HUES48 (cell line): Measurements from ENCODE around the gene FNIP2.
A peak's percentile ranks its signal among the peaks of the same experiment; 100 is the strongest.
"Not testable (repeated sequence)": the region's sequence is repeated elsewhere in the genome, so short reads cannot be mapped to it uniquely, and the experiment has no call there.

Source experiments
- H3K27ac ChIP-seq: one replicate; pipeline ENCODE4 v1.7.0; 2013; ENCODE audit warnings: low read depth, low read length, inconsistent platforms
- H3K27me3 ChIP-seq: 2 replicates; pipeline ENCODE4 v1.6.1; 2013; ENCODE audit warnings: mild to moderate bottlenecking, low read length; ENCODE audit not compliant: control insufficient read depth, insufficient read depth
- H3K36me3 ChIP-seq: 2 replicates; pipeline ENCODE4 v1.6.1; 2013; ENCODE audit warnings: low read length; ENCODE audit not compliant: control insufficient read depth, insufficient read depth
- H3K4me1 ChIP-seq: 2 replicates; pipeline ENCODE4 v1.6.1; 2013; ENCODE audit warnings: mild to moderate bottlenecking, low read length; ENCODE audit not compliant: control insufficient read depth, insufficient read depth
- H3K4me3 ChIP-seq: 2 replicates; pipeline ENCODE4 v1.5.1; 2013; ENCODE audit warnings: mild to moderate bottlenecking, low read depth, low read length
- H3K9ac ChIP-seq: 2 replicates; pipeline ENCODE4 v1.6.1; 2013; ENCODE audit warnings: mild to moderate bottlenecking, low read depth, low read length, moderate library complexity
- H3K9me3 ChIP-seq: 2 replicates; pipeline ENCODE4 v1.6.1; 2013; ENCODE audit warnings: low read length; ENCODE audit not compliant: control insufficient read depth, insufficient read depth

FNIP2 gene

GRCh38 chr4:158900408-158900807 is 131.6 kb downstream of the FNIP2 start:
- not testable (repeated sequence) for H3K36me3 ChIP-seq, H3K4me3 ChIP-seq, H3K9ac ChIP-seq, H3K27me3 ChIP-seq, H3K27ac ChIP-seq, H3K9me3 ChIP-seq
- H3K4me1 ChIP-seq: peaks cover 11% of the 10 kb centered on the region; the same call in 1 of the 2 replicates

GRCh38 chr4:158902280-158903078 is 133.7 kb downstream of the FNIP2 start:
- not testable (repeated sequence) for H3K9me3 ChIP-seq, H3K4me3 ChIP-seq, H3K4me1 ChIP-seq, H3K27me3 ChIP-seq, H3K36me3 ChIP-seq, H3K9ac ChIP-seq
- H3K27ac ChIP-seq: peak overlapping the region; percentile 59

- Histone ChIP-seq H3K27ac (peak overlapping the region; percentile 48), H3K36me3 (no peaks in the 10 kb centered on the region), H3K27me3 (no peaks in the 10 kb centered on the region), H3K9me3 (no peaks in the 10 kb centered on the region), H3K4me1 (peaks cover 6% of the 10 kb centered on the region; the same call in 1 of the 2 replicates), H3K9ac (no peak overlapping the region), H3K4me3 (no peak overlapping the region)
Measured at GRCh38 chr4:158903079-158903456, 134.2 kb downstream of the FNIP2 start.

GRCh38 chr4:158903472-158904043 is 134.7 kb downstream of the FNIP2 start:
- Histone ChIP-seq H3K36me3 (no peaks in the 10 kb centered on the region), H3K27ac (no peak overlapping the region), H3K9ac (no peak overlapping the region), H3K9me3 (no peaks in the 10 kb centered on the region), H3K4me3 (no peak overlapping the region), H3K27me3 (no peaks in the 10 kb centered on the region), H3K4me1 (peaks cover 6% of the 10 kb centered on the region; the same call in 1 of the 2 replicates)

- Histone ChIP-seq H3K36me3 (no peaks in the 10 kb centered on the region), H3K4me1 (peaks cover 6% of the 10 kb centered on the region; the same call in 1 of the 2 replicates), H3K9ac (no peak overlapping the region), H3K27ac (no peak overlapping the region), H3K4me3 (no peak overlapping the region), H3K27me3 (no peaks in the 10 kb centered on the region), H3K9me3 (no peaks in the 10 kb centered on the region)
Measured at GRCh38 chr4:158904815-158905214, 136.0 kb downstream of the FNIP2 start.

- H3K27me3 ChIP-seq: no peaks in the 10 kb centered on the region
- no peak overlapping the region for H3K27ac ChIP-seq
- no peak overlapping the region for H3K4me3 ChIP-seq
- H3K4me1 ChIP-seq: peaks cover 6% of the 10 kb centered on the region; the same call in 1 of the 2 replicates
- H3K9me3 ChIP-seq: no peaks in the 10 kb centered on the region
- H3K9ac ChIP-seq: no peak overlapping the region
- H3K36me3 ChIP-seq: no peaks in the 10 kb centered on the region
Measured at GRCh38 chr4:158906073-158906472, 137.2 kb downstream of the FNIP2 start.

GRCh38 chr4:158912390-158912789 is 143.6 kb downstream of the FNIP2 start:
- Histone ChIP-seq H3K4me3 (no peak overlapping the region), H3K27me3 (no peaks in the 10 kb centered on the region), H3K4me1 (peaks cover 6% of the 10 kb centered on the region; the same call in 1 of the 2 replicates), H3K9me3 (no peaks in the 10 kb centered on the region), H3K9ac (no peak overlapping the region), H3K36me3 (no peaks in the 10 kb centered on the region), H3K27ac (no peak overlapping the region)

GRCh38 chr4:158912806-158913205 is 144.0 kb downstream of the FNIP2 start:
- Histone ChIP-seq H3K27ac (no peak overlapping the region), H3K36me3 (no peaks in the 10 kb centered on the region), H3K27me3 (no peaks in the 10 kb centered on the region), H3K9ac (no peak overlapping the region), H3K4me3 (no peak overlapping the region), H3K4me1 (peaks cover 6% of the 10 kb centered on the region; the same call in 1 of the 2 replicates), H3K9me3 (no peaks in the 10 kb centered on the region)

GRCh38 chr4:158913766-158914165 is 144.9 kb downstream of the FNIP2 start:
- Histone ChIP-seq H3K4me3 (no peak overlapping the region), H3K9me3 (no peaks in the 10 kb centered on the region), H3K4me1 (peaks cover 6% of the 10 kb centered on the region; the same call in 1 of the 2 replicates), H3K27me3 (no peaks in the 10 kb centered on the region), H3K36me3 (no peaks in the 10 kb centered on the region), H3K27ac (no peak overlapping the region), H3K9ac (no peak overlapping the region)

- H3K27me3 ChIP-seq: no peaks in the 10 kb centered on the region
- no peak overlapping the region for H3K4me3 ChIP-seq
- H3K9me3 ChIP-seq: no peaks in the 10 kb centered on the region
- H3K36me3 ChIP-seq: no peaks in the 10 kb centered on the region
- H3K27ac ChIP-seq: no peak overlapping the region
- no peak overlapping the region for H3K9ac ChIP-seq
- H3K4me1 ChIP-seq: peaks cover 6% of the 10 kb centered on the region; the same call in 1 of the 2 replicates
Measured at GRCh38 chr4:158914218-158914617, 145.4 kb downstream of the FNIP2 start.

GRCh38 chr4:158915683-158916241 is 146.9 kb downstream of the FNIP2 start:
- Histone ChIP-seq H3K4me3 (no peak overlapping the region), H3K9ac (no peak overlapping the region), H3K4me1 (peaks cover 6% of the 10 kb centered on the region; the same call in 1 of the 2 replicates), H3K27me3 (no peaks in the 10 kb centered on the region), H3K36me3 (no peaks in the 10 kb centered on the region), H3K27ac (no peak overlapping the region), H3K9me3 (no peaks in the 10 kb centered on the region)
